Measurements from ENCODE around the gene LARGE1. TPM values are rescaled to one million over a fixed set of nuclear protein-coding genes. Genes with fewer than 3 reads are reported as not detected.

The LARGE1 gene
- total and polyA plus RNA-seq, 9 of the 15 experiments (the other 6 are each of a cell fraction or from before 2014, with no cell fraction given) = 0.01 to 0.66 (median 0.14) TPM; not detected in 2

DNA sequence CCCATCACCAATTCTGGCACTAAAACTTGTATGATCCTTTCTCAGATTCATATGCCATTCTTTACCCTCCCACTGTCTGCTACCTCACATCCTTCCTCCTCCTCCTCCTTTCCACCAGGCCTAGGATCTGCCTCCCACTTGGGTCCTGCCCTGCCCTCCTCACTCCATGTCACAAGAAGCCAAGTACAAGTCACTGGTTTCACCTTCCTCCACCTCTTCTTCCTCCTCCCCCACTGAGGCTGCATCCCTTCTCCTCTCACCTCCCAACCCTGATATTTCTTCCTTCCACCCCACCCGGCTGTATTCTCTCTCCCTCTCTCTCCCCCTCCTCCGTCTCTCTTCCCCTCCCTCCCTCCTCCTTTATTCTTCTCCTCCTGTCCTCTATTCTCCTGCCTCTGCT lies 46.6 kb downstream of the LARGE1 start (continued):
- TF ChIP-seq, protein P1, sequence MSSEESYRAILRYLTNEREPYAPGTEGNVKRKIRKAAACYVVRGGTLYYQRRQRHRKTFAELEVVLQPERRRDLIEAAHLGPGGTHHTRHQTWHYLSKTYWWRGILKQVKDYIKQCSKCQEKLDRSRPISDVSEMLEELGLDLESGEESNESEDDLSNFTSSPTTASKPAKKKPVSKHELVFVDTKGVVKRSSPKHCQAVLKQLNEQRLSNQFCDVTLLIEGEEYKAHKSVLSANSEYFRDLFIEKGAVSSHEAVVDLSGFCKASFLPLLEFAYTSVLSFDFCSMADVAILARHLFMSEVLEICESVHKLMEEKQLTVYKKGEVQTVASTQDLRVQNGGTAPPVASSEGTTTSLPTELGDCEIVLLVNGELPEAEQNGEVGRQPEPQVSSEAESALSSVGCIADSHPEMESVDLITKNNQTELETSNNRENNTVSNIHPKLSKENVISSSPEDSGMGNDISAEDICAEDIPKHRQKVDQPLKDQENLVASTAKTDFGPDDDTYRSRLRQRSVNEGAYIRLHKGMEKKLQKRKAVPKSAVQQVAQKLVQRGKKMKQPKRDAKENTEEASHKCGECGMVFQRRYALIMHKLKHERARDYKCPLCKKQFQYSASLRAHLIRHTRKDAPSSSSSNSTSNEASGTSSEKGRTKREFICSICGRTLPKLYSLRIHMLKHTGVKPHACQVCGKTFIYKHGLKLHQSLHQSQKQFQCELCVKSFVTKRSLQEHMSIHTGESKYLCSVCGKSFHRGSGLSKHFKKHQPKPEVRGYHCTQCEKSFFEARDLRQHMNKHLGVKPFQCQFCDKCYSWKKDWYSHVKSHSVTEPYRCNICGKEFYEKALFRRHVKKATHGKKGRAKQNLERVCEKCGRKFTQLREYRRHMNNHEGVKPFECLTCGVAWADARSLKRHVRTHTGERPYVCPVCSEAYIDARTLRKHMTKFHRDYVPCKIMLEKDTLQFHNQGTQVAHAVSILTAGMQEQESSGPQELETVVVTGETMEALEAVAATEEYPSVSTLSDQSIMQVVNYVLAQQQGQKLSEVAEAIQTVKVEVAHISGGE (CRISPR knock-in tag; IDR thresholded peaks at IDR 0.05) = no peak
- TF ChIP-seq, protein P2, sequence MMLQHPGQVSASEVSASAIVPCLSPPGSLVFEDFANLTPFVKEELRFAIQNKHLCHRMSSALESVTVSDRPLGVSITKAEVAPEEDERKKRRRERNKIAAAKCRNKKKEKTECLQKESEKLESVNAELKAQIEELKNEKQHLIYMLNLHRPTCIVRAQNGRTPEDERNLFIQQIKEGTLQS (IDR thresholded peaks at IDR 0.05) = no peak
- TF ChIP-seq, protein P2 (CRISPR knock-in tag; conservative IDR thresholded peaks at IDR 0.05) = no peak
- no peak for TF ChIP-seq ZNF347 (CRISPR knock-in tag; IDR thresholded peaks at IDR 0.05; ENCODE audit: low read depth)
- TF ChIP-seq ZNF695 (CRISPR knock-in tag; IDR thresholded peaks at IDR 0.05) = no peak
- no peak for TF ChIP-seq ILK (tag; IDR thresholded peaks at IDR 0.05; ENCODE audit: borderline replicate concordance, low read depth)
- TF ChIP-seq NFATC3 (IDR thresholded peaks at IDR 0.05) = no peak

Measured in K562 (cell line).